ENCODE data around the gene NGF.

GRCh38 chr1:115239426-115239825 lies 98.6 kb downstream of the NGF start:
- TF ChIP-seq RAD21 (CRISPR knock-in tag; conservative IDR thresholded peaks at IDR 0.05 in 1 of 2, IDR thresholded peaks at IDR 0.05 in 1 of 2): no peak
- TF ChIP-seq, protein P1, sequence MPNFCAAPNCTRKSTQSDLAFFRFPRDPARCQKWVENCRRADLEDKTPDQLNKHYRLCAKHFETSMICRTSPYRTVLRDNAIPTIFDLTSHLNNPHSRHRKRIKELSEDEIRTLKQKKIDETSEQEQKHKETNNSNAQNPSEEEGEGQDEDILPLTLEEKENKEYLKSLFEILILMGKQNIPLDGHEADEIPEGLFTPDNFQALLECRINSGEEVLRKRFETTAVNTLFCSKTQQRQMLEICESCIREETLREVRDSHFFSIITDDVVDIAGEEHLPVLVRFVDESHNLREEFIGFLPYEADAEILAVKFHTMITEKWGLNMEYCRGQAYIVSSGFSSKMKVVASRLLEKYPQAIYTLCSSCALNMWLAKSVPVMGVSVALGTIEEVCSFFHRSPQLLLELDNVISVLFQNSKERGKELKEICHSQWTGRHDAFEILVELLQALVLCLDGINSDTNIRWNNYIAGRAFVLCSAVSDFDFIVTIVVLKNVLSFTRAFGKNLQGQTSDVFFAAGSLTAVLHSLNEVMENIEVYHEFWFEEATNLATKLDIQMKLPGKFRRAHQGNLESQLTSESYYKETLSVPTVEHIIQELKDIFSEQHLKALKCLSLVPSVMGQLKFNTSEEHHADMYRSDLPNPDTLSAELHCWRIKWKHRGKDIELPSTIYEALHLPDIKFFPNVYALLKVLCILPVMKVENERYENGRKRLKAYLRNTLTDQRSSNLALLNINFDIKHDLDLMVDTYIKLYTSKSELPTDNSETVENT (CRISPR knock-in tag; IDR thresholded peaks at IDR 0.05): no peak
- TF ChIP-seq EZH2 (IDR thresholded peaks at IDR 0.05; ENCODE audit: borderline replicate concordance, low read depth, low read length): no peak
- no peak for TF ChIP-seq ARID1B (IDR thresholded peaks at IDR 0.05)
- TF ChIP-seq SMAD1 (IDR thresholded peaks at IDR 0.05; ENCODE audit: low read depth, low read length, partially characterized antibody): no peak
- TF ChIP-seq ZNF780A (CRISPR knock-in tag; IDR thresholded peaks at IDR 0.05): no peak
- no peak for TF ChIP-seq ZNF274 (IDR thresholded peaks at IDR 0.05; ENCODE audit: borderline replicate concordance, low read depth, low read length)
- TF ChIP-seq ETV1 (tag; conservative IDR thresholded peaks at IDR 0.05; ENCODE audit: low read depth): no peak
- TF ChIP-seq GABPA (tag; conservative IDR thresholded peaks at IDR 0.05; ENCODE audit: low read depth): no peak
- TF ChIP-seq, protein P2, sequence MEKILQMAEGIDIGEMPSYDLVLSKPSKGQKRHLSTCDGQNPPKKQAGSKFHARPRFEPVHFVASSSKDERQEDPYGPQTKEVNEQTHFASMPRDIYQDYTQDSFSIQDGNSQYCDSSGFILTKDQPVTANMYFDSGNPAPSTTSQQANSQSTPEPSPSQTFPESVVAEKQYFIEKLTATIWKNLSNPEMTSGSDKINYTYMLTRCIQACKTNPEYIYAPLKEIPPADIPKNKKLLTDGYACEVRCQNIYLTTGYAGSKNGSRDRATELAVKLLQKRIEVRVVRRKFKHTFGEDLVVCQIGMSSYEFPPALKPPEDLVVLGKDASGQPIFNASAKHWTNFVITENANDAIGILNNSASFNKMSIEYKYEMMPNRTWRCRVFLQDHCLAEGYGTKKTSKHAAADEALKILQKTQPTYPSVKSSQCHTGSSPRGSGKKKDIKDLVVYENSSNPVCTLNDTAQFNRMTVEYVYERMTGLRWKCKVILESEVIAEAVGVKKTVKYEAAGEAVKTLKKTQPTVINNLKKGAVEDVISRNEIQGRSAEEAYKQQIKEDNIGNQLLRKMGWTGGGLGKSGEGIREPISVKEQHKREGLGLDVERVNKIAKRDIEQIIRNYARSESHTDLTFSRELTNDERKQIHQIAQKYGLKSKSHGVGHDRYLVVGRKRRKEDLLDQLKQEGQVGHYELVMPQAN (IDR thresholded peaks at IDR 0.05; ENCODE audit: borderline replicate concordance): no peak
- TF ChIP-seq RBFOX2 (IDR thresholded peaks at IDR 0.05; ENCODE audit: low read depth, low read length): no peak
- no peak for TF ChIP-seq FOXP1 (CRISPR knock-in tag; IDR thresholded peaks at IDR 0.05)
- no peak for TF ChIP-seq MAFG (tag; conservative IDR thresholded peaks at IDR 0.05)
- TF ChIP-seq PHF21A (IDR thresholded peaks at IDR 0.05; ENCODE audit: borderline replicate concordance, low read depth): no peak
